GM18517 (cell line): ENCODE data around the gene PITPNM2.

Experiments used
- ATAC-seq: cut with Tn5 transposase; IDR thresholded peaks from one replicate; pipeline ENCODE4 v1.9.1; 2021; ENCODE audit warnings: mild to moderate bottlenecking, moderate library complexity; ENCODE audit not compliant: unreplicated experiment

Gene PITPNM2

GRCh38 chr12:123145211-123145610, 5.7 kb downstream of the PITPNM2 start:
- no peak for ATAC-seq

- no peak for ATAC-seq
These were observed 7.0 kb downstream of the PITPNM2 start for GRCh38 chr12:123143736-123144461.

- ATAC-seq = no peak
These were observed 7.8 kb downstream of the PITPNM2 start for GRCh38 chr12:123142921-123143735.

- no peak for ATAC-seq
These were observed 8.4 kb downstream of the PITPNM2 start for GRCh38 chr12:123142518-123142840.

- ATAC-seq = no peak
These were observed 9.0 kb downstream of the PITPNM2 start for GRCh38 chr12:123141615-123142517.

GRCh38 chr12:123140676-123141614, 9.9 kb downstream of the PITPNM2 start:
- ATAC-seq = no peak

GRCh38 chr12:123139926-123140675, 10.8 kb downstream of the PITPNM2 start:
- no peak for ATAC-seq

GRCh38 chr12:123135688-123136087, 15.2 kb downstream of the PITPNM2 start:
- no peak for ATAC-seq

- no peak for ATAC-seq
These were observed 16.1 kb downstream of the PITPNM2 start for GRCh38 chr12:123134826-123135225.

- no peak for ATAC-seq
These were observed 16.6 kb downstream of the PITPNM2 start for GRCh38 chr12:123134271-123134671.

GRCh38 chr12:123133701-123134100, 17.2 kb downstream of the PITPNM2 start:
- ATAC-seq = no peak

- ATAC-seq = no peak
These were observed 17.8 kb downstream of the PITPNM2 start for GRCh38 chr12:123132951-123133619.

- no peak for ATAC-seq
These were observed 18.9 kb downstream of the PITPNM2 start for GRCh38 chr12:123131879-123132402.

- no peak for ATAC-seq
These were observed 19.5 kb downstream of the PITPNM2 start for GRCh38 chr12:123131291-123131832.

GRCh38 chr12:123129621-123130020, 21.3 kb downstream of the PITPNM2 start:
- no peak for ATAC-seq

GRCh38 chr12:123127182-123127495, 23.8 kb downstream of the PITPNM2 start:
- no peak for ATAC-seq

- ATAC-seq = no peak
These were observed 24.4 kb downstream of the PITPNM2 start for GRCh38 chr12:123126294-123127181.

GRCh38 chr12:123122626-123123025, 28.3 kb downstream of the PITPNM2 start:
- ATAC-seq = no peak
